Measurements from ENCODE around the gene BIVM. TPM values are rescaled to one million over a fixed set of nuclear protein-coding genes. Genes with fewer than 3 reads are reported as not detected.
A peak's percentile ranks its signal among the peaks of the same experiment; 100 is the strongest.

BIVM gene, protein sequence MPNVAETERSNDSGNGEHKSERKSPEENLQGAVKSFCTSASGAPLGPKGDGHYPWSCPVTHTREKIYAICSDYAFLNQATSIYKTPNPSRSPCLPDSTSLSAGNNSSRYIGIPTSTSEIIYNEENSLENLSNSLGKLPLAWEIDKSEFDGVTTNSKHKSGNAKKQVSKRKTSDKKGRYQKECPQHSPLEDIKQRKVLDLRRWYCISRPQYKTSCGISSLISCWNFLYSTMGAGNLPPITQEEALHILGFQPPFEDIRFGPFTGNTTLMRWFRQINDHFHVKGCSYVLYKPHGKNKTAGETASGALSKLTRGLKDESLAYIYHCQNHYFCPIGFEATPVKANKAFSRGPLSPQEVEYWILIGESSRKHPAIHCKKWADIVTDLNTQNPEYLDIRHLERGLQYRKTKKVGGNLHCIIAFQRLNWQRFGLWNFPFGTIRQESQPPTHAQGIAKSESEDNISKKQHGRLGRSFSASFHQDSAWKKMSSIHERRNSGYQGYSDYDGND
- 10 to 100 TPM; 15.3 to 16.8 TPM for total RNA-seq
- long read RNA-seq, donor 1, partial matches to known transcripts = 2 of 6 reads
- long read RNA-seq, donor 1, other reads (novel, unspliced or antisense) = 1 of 6 reads
- long read RNA-seq, donor 2, partial matches to known transcripts = 2 of 20 reads
- long read RNA-seq, donor 2, other reads (novel, unspliced or antisense) = 14 of 20 reads

DNA sequence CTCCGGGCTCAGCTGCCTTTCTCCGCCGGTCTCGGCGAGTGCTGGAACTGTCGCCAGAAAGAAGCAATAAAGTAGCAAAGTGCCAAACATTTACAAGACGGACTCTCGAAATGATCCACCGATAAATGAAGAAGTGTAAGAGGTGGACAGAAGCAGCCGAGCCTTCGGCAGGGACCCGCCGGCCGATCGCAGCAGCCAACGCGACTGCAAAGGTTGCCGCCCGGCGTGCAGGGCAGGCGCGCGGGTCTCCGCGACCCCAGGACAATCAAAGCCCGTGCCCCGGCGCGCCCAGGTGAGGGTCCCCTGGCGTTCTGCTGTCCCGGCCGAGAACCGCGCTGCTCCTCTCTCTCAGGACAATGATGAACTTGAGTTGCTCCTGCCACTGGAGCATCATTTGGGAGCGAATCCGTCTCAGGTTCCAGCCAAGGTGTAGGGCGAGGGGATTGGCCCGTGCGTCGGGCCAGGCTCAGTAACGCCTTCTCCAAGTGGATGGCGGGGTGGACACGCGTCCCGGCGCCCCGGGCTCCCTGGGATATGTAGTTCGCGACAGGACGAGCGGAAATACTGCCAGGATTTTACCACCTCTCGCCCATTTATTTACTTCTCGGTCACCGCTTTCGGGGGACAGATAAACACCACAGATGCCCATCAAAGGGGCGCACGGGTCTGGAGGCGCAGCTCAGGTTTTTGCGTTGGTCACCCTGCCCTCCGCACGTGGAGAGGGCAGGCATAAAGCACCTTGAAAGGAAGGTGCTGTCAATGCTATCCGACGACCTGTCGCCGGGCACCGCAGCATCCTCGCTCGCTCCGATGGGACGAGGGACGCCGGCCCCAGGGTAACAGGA lies at the start of gene BIVM, which contains the start of gene POGLUT2:
TSS of gene BIVM (plus strand) at position 539 of the 845 bp plus-strand sequence. CDS start 8,149 bp downstream, outside the sequence.
TSS of gene POGLUT2 (minus strand) at position 396 of the 845 bp plus-strand sequence. CDS start at position 90, 306 bp downstream.
- intact Hi-C loops (cut with DNase I) = loop anchor here in 1 of 2 donors (5.0 kb wide), 1 partner anchor 48 kb away; the partner anchor contains the start of gene ERCC5
- peak; percentile 96 for DNase-seq (ENCODE audit: low spot score)

DNA sequence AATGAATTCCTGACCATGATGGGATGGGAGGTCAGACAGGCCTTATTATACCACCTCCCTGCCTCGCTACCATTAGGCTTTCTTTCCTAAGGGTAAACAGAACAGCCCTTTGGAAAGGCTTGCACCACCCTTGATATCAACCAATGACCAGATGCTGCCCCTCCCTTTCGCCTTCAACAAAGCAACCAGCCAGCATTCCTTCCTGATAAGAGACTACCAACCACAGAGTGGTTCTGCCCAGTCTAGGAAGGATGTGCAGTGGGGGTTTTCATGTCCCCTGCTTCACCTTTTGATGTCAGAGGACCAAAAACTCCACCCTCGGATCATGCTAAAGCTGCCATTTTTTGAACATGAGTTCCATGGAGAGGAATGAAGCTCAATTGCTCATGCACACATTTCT lies 47.0 kb upstream of the BIVM start:
- no peak for DNase-seq (ENCODE audit: low spot score)
- intact Hi-C loops (cut with DNase I) = no loop called here

- no peak for DNase-seq (ENCODE audit: low spot score)
- intact Hi-C loops (cut with DNase I) = no loop called here
Measured at GRCh38 chr13:102757006-102757405, 41.9 kb upstream of the BIVM start.

- intact Hi-C loops (cut with DNase I) = no loop called here
- no peak for DNase-seq (ENCODE audit: low spot score)
Measured at GRCh38 chr13:102758842-102759241, 40.1 kb upstream of the BIVM start.

- DNase-seq (ENCODE audit: low spot score) = no peak
- intact Hi-C loops (cut with DNase I) = no loop called here
Measured at GRCh38 chr13:102761071-102761470, 37.8 kb upstream of the BIVM start.

GRCh38 chr13:102763741-102764140 lies 35.2 kb upstream of the BIVM start:
- no peak for DNase-seq (ENCODE audit: low spot score)
- intact Hi-C loops (cut with DNase I) = no loop called here

DNA sequence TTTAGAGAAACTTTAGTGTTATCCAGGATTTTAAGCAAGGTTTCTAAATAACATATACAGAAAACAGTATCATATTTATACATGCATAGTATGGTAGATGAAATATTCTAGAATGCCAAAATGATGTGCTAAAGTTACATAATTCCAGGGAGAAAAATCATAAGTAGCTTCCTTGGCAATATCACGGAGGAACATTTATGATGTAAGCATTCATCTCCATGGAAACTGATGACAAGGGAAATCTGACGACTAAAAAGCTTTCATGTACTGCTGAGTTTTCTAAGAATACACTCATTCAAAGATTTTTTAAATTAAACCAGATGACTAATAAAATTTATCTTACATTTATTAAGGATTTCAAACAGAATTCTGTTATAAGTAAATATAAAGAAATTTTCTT lies 30.0 kb upstream of the BIVM start:
- no peak for DNase-seq (ENCODE audit: low spot score)
- intact Hi-C loops (cut with DNase I) = no loop called here

- intact Hi-C loops (cut with DNase I) = no loop called here
- DNase-seq (ENCODE audit: low spot score) = no peak
Measured at GRCh38 chr13:102769679-102770078, 29.2 kb upstream of the BIVM start.

DNA sequence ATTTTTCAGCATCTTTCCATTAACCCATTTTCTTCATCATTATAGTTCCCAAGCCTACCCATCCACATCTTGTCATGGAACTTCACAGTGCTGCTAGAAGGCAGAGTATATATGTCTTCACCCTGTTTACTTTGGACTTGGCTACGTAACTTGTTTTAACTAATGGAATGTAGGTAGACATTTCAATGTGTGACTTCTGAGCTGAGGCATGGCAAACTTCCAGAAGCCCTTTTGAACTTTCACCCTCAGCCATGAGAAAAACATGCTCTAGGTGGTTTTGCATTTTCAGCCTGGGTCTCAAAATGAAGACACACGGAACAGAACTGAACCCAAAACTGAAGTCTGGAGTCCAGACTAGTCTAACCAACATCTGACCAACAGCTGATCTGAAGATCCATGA lies 28.5 kb upstream of the BIVM start:
- intact Hi-C loops (cut with DNase I) = no loop called here
- no peak for DNase-seq (ENCODE audit: low spot score)

DNA sequence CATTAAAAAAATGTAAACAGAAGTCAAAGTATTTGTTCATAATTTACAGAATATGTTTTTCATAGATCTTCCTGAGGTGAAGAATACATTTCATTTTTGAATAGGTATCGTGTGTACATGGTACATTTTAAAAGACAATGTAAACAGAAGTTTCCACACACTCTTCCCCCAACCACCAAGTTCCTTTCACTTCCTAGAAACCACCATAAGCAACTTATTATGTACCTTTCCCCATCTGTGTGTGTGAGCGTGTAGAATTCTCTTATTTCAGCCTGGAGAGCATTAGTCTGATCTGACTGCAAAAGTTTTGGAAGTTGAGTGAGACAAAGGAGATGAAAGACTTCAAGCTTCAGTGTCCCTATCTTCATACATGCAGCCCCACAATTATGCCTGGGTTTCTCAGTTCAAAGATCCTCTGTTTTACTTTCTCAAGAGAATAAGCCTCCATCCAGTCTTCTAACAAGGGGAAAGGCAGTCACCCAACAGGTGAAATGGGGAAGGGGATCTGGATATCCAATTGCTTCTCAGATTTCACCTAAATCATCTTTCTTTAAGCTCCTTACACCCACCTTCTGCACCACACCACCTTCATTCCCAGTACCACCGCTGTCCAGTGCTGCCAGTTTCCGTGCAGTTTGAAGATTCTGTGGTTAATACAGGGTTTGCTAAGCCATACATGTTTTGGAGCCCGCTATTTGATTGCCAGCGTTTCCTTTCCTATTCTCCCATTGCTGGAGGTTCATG lies 27.4 kb upstream of the BIVM start:
- DNase-seq (ENCODE audit: low spot score) = no peak
- intact Hi-C loops (cut with DNase I) = no loop called here

DNA sequence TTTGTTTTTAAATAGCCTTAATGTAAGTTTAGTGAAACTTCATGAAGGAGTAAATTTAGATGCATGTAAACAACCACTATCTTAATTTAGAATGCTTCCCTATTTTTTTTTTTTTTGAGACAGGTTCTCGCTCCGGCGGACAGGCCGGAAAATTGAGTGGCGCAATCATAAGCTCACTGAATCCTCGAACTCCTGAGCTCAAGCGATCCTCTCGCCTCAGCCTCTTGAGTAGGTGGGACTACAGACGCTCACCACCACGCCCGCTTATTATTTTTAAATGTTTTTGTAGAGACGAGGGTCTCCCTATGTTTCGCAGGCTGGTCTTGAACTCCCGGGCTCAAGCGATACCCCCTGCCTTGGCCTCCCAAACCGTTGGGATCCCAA lies 26.9 kb upstream of the BIVM start:
- no peak for DNase-seq (ENCODE audit: low spot score)
- intact Hi-C loops (cut with DNase I) = no loop called here

DNA sequence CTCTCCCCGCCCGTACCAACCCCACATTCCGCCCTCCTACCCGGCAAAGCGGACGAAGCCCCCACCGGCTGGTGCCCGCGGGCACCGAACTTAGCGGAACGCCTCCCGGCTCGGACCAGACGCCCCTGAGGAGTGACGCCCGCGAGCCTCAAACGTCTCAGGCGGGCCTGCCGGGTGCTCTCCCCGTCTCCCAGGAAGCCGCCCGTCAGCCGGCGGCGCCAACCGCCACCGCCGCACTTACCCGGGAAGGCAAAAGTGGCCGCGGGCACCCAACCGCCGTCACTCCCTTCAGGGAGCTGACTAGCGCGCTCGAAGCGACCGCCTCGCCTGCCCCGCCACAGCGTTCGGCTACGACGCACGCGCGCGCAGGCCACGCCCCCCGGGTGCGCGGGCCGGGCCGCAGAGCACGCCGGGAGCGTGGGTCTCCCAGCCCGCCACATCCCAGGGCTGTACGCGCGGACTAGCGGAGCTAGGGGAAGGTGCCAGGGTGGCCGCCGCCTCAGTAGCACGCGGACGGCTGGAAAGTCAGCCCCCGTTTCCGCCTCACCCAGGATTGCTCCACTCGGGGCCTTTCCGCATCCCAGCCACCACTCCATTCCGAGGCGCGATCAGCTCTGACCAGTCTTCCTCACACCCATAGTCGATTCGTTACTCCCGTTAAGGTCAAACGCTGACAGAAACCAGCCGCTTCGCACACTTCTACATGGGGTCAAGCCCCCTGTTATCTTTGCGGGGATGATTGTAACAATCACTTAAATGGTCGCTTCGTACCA lies 25.3 kb upstream of the BIVM start, which contains the start of gene TEX30:
TSS of gene TEX30 (minus strand) at position 346 of the 773 bp plus-strand sequence. CDS start 3,760 bp downstream, outside the sequence.
- peak; percentile 96 for DNase-seq (ENCODE audit: low spot score)
- intact Hi-C loops (cut with DNase I) = no loop called here

GRCh38 chr13:102774214-102774568 lies 24.7 kb upstream of the BIVM start:
- DNase-seq (ENCODE audit: low spot score) = no peak
- intact Hi-C loops (cut with DNase I) = no loop called here

GRCh38 chr13:102774591-102775520 lies 24.1 kb upstream of the BIVM start:
- intact Hi-C loops (cut with DNase I) = no loop called here
- no peak for DNase-seq (ENCODE audit: low spot score)

GRCh38 chr13:102776271-102776670 lies 22.6 kb upstream of the BIVM start:
- intact Hi-C loops (cut with DNase I) = no loop called here

DNA sequence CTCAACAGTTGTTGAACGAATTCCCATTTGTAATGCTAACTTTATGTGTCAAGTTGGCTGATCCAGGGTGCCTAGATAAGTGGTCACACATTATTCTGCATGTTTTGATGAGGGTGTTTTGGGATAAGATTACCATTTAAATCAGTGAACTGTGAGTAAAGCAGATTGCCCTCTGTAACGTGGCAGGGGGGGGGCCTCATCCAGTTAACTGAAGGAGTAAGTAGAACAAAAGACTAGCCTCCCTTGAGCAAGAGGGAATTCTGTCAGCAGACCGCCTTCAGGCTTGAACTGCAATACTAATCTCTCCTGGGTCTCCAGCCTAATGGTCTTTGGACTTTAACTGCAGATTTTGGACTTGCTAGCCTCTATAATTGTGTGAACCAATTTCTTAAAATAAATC lies 21.2 kb upstream of the BIVM start:
- DNase-seq (ENCODE audit: low spot score) = no peak
- intact Hi-C loops (cut with DNase I) = no loop called here

More at GRCh38 chr13:102776271-102776670, 22.6 kb upstream of the BIVM start:
- DNase-seq (ENCODE audit: low spot score) = no peak

All from posterior vena cava (tissue), 2 donors.